ENCODE data around the gene CUEDC1.

Gene CUEDC1

DNA sequence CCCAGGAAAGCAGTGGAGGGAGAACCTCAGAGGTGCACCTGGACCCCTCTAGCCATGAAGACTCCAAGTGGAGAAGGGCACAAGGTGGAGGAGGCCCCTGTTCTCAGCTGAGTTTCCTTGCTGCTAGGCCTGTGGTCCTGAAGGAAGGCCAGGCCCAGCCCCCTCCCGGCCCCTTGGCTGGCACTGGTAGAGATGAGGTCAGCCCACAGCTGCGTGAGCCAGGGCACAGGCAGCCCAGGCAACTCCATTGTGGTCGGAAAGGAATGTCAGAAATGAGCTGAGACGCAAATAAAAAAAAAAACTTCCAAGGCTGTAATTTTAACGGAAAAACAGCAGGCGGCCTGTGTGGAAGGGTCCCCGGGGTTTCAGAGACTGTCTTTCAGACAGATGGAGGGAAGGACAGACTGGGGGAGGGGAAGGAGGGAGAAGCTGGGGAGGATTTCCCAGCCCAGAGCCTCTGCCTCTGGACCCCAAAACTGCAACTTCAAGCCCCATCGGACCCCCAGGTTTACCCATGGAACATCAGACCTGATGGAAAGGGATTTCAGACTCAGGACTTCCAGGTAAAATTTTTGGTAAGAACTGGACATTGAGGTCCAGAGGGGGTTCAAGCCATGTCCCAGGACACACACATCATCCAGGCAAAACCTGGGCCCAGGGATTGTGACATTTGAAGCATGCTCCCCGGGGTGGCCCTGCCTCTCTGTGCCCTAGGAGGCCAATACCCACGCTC lies 79.8 kb downstream of the CUEDC1 start:
- DNase-seq (no peak), ATAC-seq (no peak)
- Mint-ChIP-seq H3K4me3 (no peak overlapping the region), H3K27ac (no peak overlapping the region), H3K9me3 (no peaks in the 10 kb centered on the region), H3K4me1 (peaks cover 44% of the 10 kb centered on the region), H3K27me3 (peaks cover 60% of the 10 kb centered on the region)

DNA sequence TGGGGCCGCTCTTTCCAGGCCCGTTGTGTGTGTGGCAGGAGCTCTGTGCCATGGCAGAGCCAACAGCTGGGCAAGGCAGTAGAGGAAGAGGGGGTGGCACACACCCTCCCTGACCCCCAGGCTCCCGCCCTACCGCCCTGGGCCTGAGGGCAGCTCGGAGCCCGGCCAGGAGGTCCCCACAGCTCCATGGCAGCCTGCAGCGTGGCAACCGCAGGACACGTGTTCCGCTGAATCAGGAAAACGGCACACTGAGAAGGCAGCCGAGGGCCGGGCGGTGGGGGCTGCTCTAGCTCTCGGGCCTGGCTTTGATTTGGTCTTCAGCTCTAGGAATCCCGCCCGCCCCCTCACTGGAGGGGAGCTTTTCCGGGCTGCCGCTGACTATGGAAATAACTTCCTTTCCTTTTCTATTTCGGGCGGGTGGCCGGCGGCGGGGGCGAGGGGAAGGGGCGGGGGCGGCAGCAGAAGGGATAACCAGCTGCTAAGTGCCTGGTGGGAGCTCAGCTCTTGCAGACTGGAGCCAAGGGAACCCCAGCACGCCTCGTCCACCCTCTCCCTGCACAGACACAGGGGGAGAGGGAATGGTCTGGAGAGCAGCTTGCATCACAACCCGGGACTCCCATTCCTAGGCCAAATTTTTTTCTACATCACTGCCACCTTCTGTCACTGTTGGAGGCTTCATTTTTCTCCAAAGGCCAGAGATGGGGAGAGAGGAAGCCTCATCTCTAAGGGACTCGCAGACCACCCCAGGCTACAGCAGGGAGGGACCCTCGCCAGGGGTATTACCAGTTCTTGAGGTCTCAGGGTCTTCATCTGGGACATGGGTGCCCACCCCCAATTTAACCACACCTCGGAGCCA lies 80.5 kb downstream of the CUEDC1 start:
- peaks cover 68% of the 10 kb centered on the region for H3K27me3 Mint-ChIP-seq
- DNase-seq = peak in 1 of 2 donors; percentile 15
- H3K4me1 Mint-ChIP-seq = peaks cover 36% of the 10 kb centered on the region
- no peak overlapping the region for H3K27ac Mint-ChIP-seq
- H3K4me3 Mint-ChIP-seq = peak overlapping the region; percentile 5 to 64
- no peaks in the 10 kb centered on the region for H3K9me3 Mint-ChIP-seq
- ATAC-seq = peak; percentile 63

DNA sequence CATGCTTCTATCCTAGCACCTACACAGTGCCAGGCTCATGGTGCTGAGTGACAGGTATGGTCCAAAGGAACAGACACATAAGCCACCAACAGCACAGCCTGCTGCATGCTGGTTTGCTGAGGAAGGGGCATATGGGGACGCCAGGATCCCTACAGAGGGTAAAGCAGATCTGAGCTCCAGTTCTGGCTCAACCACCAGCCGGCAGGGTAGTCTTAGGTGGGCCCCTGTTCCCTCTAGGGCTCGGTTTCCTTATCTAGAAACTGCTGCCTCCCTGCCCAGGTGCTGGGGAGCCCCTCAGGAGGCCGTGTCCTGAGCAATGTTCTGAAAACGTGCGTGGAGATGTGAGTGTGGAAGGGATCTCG lies 81.2 kb downstream of the CUEDC1 start:
- H3K4me3 Mint-ChIP-seq = peak overlapping the region; percentile 5 to 64
- DNase-seq (no peak), ATAC-seq (peak; percentile 10)
- no peaks in the 10 kb centered on the region for H3K9me3 Mint-ChIP-seq
- no peak overlapping the region for H3K27ac Mint-ChIP-seq
- peaks cover 30% of the 10 kb centered on the region for H3K4me1 Mint-ChIP-seq
- peaks cover 71% of the 10 kb centered on the region for H3K27me3 Mint-ChIP-seq

DNA sequence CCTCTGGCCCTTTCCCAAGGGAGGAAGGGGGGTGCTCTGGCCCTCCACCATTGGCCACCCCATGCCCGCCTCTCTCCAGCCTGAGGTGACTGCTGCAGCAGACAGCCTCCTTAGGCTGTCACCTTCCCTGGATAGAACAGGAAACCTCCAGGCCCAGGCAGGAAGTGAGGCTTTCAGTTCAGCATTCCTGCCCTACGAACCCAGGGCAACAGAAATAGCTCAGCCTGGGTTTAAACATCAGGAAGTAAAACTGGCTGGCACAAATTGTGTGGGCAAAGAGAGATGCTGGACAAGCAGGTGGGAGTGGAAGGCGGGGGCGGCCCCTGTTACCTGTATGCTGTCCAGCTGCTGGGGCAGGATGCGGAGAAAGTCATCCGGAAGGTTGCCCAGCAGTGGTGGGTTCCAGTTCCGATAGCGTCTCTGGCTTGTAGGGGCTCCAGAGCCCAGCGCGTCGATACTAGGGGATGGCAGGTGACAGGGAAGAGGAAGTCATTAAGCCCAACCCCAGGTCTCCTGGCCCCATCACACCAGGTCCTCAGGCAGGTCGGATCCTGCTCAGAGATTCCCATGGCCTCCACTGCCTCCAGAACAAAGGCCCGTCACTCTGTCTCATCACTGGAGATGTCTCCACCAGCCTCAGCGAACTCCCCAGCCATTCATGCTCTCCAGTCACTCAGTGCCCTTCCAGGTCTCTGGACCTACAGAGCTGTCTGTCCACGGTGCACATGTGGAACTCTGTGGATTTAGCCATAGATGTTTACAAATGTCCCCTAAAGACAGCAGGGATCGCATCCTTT lies 81.8 kb downstream of the CUEDC1 start:
- DNase-seq (no peak), ATAC-seq (no peak)
- Mint-ChIP-seq H3K9me3 (no peaks in the 10 kb centered on the region), H3K4me1 (peaks cover 35% of the 10 kb centered on the region), H3K27me3 (peaks cover 69% of the 10 kb centered on the region), H3K27ac (no peak overlapping the region), H3K4me3 (no peak overlapping the region)

DNA sequence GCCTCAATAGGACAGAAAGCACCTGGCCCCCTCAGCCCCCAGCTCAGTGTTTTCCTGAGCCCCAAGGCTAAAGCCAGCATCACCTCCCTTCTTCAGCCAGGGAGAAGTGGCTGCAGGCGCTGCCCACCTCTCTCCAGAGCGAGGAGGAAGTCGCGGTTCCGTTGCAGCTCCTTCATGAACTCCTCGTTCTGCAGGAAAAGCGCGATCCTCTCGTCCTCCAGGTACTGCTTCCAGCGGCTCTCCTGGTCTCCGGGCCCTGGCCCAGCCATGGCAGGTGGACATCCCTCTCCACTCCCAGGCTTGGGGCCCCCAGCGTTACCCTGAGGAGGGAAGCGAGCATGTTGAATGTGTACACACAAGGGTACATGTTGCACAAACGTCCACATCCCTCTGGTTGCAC lies 82.7 kb downstream of the CUEDC1 start:
- H3K4me3 Mint-ChIP-seq = no peak overlapping the region
- DNase-seq (no peak), ATAC-seq (no peak)
- no peaks in the 10 kb centered on the region for H3K9me3 Mint-ChIP-seq
- no peak overlapping the region for H3K27ac Mint-ChIP-seq
- peaks cover 64% of the 10 kb centered on the region for H3K27me3 Mint-ChIP-seq
- peaks cover 45% of the 10 kb centered on the region for H3K4me1 Mint-ChIP-seq

DNA sequence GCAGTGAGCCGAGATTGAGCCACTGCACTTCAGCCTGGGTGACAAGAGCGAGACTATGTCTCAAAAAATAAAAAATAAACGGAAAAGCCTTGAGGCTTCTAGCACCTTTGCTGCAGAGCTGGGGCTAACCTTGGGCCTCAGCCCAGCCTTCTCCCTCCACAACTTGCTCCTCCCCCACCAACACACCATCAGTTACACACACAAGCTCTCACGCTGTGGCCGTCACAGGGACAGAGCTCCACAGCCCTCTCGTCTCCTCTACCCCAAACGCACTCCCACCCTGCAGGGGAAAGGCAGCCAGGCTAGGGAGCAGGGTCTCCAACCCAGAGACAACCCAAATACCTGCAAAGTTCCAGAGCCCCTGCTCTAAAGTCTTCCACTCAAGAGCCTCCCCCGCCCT lies 83.3 kb downstream of the CUEDC1 start:
- ATAC-seq = no peak
- no peaks in the 10 kb centered on the region for H3K9me3 Mint-ChIP-seq
- no peak overlapping the region for H3K27ac Mint-ChIP-seq
- DNase-seq = no peak
- peaks cover 64% of the 10 kb centered on the region for H3K27me3 Mint-ChIP-seq
- H3K4me1 Mint-ChIP-seq = peaks cover 47% of the 10 kb centered on the region
- H3K4me3 Mint-ChIP-seq = no peak overlapping the region

DNA sequence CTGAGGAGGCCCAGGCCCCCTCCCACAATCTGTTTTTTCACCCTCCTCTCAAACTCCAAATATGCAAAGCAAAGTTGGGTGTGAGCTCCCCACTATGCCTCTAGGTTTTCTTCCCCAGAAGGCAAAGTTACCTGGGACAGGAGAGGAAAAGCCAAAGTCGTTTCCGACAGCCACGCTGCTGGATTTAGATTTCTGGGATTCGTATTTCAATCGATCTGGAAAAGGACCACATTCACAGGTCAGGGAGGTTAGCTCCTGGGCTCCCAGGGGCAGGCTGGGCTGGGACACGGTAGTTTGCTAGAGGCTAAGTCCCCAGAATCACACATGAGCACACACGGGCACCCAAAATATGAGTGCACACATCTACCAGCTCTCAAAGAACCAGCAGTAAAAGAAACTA lies 84.1 kb downstream of the CUEDC1 start:
- ATAC-seq (no peak), DNase-seq (no peak)
- peaks cover 45% of the 10 kb centered on the region for H3K4me1 Mint-ChIP-seq
- H3K27ac Mint-ChIP-seq = no peak overlapping the region
- H3K4me3 Mint-ChIP-seq = no peak overlapping the region
- peaks cover 59% of the 10 kb centered on the region for H3K27me3 Mint-ChIP-seq
- no peaks in the 10 kb centered on the region for H3K9me3 Mint-ChIP-seq

DNA sequence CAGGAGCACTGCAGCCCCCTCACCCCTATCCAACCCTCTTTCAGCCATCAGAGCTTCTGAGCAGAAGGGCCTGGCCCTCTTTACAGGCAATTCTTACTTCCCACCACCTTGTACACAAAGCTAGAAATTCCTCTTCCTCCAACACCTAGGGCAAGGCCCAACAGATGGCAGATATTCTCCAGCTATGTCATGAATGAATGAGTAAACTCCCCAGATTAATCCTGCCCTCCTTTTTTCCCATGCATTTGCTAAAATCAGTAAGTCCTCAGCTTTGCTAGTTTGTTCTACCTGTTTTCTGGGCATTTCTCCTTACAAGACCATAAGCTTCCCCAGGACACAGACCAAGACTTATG lies 85.0 kb downstream of the CUEDC1 start:
- Mint-ChIP-seq H3K27ac (no peak overlapping the region), H3K4me3 (no peak overlapping the region), H3K4me1 (peaks cover 41% of the 10 kb centered on the region), H3K27me3 (peaks cover 50% of the 10 kb centered on the region), H3K9me3 (no peaks in the 10 kb centered on the region)
- no peak for ATAC-seq
- no peak for DNase-seq

DNA sequence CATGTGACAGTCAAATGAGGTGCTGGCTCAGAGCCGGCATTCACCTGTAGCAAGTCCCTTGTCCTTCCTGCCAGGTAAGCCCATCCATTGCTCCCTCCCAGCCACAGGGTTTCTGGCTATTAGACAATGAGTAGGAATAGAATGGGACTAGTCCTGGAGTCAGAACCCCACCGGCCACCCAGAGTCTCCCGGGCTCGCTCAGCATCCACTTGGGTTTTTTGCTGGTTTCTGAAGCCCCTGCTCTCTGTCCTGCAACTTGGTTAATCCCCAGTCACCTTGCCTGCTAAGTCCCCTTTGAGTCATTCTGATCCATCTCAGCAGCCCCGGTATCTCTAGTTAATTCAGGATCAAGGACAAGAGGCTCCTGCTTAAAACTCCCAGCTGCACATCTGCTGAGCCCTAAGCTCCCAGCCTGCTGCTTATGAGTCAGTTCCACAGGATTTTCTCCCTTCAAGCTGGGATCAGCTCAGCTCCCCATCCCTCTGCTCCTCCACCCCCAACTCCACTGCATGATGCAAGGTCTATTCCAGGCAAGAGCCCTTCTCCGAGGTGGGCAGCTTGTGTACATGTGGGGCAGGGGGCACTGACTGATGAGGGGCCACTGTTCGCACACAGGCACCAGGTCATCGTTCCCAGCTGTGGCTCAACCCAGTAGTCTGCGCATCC lies 85.5 kb downstream of the CUEDC1 start:
- peaks cover 46% of the 10 kb centered on the region for H3K27me3 Mint-ChIP-seq
- no peak overlapping the region for H3K4me3 Mint-ChIP-seq
- H3K4me1 Mint-ChIP-seq = peaks cover 36% of the 10 kb centered on the region
- H3K9me3 Mint-ChIP-seq = no peaks in the 10 kb centered on the region
- no peak overlapping the region for H3K27ac Mint-ChIP-seq
- no peak for DNase-seq
- no peak for ATAC-seq

DNA sequence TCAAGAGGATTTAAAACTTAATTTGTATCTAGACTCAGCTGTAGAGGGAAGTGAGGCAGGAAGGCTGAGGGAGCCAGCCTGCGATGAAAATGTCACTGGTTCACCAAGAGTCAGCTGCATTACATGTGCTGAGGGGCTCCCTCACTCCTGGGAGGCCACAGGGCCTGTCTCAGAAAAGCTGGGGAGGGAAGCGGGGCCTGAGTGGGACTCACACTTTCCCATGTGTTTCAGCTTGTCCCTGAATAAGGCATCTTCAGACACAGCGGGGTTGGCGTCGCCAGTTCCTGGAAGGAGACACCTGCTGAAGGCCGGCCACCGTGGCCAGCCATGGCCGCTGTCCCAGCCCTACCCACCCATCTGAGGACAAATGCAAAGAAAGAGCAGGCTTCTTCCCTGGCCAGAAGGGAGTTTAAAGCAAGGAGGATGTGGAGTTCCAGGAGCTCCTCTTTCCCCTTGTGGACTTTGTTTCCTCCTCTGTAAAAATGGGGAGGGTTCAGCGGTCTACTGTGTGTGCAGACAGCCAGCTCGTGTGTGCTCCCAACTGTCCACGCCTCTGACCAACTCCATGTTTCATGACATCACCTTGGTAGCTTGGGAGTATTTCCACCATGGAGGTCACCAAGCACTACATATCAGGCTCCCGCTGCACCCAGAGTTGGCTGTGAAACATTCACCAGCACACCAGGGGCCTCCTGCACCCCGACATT lies 86.1 kb downstream of the CUEDC1 start:
- no peak overlapping the region for H3K27ac Mint-ChIP-seq
- peaks cover 29% of the 10 kb centered on the region for H3K4me1 Mint-ChIP-seq
- H3K9me3 Mint-ChIP-seq = no peaks in the 10 kb centered on the region
- DNase-seq = no peak
- no peak overlapping the region for H3K4me3 Mint-ChIP-seq
- no peak for ATAC-seq
- peaks cover 46% of the 10 kb centered on the region for H3K27me3 Mint-ChIP-seq

DNA sequence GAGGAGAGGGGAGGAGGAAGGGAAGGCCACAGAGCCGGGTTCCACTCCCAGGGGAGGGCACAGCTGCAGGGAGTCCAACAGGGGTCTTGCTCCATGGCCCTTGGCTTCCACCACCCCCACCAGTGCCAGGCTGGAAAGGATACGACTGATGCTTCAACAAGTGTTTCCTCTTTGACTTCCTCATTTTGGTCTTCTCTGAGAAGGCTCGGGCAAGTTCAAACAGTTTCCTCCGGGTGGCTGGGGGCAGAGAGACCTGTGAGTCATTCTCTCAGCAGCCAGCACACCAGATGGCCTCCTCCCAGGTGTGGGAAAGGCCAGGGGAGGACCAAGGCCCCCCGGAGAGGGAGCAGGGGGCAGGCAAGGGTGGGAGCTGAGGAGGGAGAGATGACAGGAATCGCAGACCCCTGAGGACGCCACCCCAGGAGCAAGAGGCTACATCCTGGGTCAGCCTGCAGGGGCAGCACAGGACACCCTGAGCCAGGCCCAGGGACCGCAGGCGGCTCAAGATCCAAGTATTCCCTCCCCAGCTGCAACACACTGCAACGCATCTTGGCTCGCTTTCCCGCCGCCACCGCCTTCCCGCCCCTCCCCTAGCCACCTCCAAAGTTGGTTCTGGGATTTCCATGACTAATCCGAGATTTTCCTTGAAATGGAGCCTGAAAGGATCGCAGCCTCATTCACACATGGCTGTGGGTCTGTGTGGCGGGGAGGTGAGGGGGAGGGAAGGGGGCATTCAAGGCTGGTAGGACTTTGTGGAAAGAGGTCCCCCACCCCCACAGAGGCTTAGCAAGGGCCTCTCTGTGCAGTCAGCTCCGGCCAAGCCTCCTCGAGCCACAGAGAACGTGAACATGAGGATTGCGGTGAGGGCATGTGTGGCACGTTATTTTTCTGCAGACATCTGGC lies 87.0 kb downstream of the CUEDC1 start:
- peak overlapping the region; percentile 31 to 54 for H3K4me3 Mint-ChIP-seq
- DNase-seq = peak; percentile 34 to 48
- no peaks in the 10 kb centered on the region for H3K9me3 Mint-ChIP-seq
- H3K27ac Mint-ChIP-seq = peak overlapping the region; percentile 91 to 95
- H3K27me3 Mint-ChIP-seq = peaks cover 41% of the 10 kb centered on the region
- ATAC-seq = peak; percentile 80
- H3K4me1 Mint-ChIP-seq = peaks cover 21% of the 10 kb centered on the region

DNA sequence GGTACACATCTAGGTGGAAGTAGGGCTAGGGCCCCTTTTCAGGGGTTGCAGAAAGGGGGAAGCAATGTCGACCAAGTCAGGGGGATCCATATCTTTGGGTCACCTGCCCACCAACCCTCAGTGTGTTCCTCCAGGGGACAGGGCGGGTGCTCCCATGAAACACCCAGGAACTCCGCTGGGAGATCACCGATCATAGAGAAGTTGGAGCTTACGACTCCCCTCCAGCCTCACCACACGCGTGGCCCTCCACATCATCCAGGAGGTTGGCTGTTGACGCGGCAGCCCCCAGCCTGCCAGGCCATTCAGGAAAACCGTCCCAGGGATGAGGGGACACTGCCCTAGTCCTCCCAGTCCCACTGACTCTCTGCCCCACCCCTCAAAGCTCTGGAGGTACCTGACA lies 88.1 kb downstream of the CUEDC1 start:
- Mint-ChIP-seq H3K9me3 (no peaks in the 10 kb centered on the region), H3K27me3 (peaks cover 41% of the 10 kb centered on the region), H3K4me1 (peaks cover 17% of the 10 kb centered on the region), H3K27ac (peak overlapping the region in 1 of 2 donors; percentile 95), H3K4me3 (no peak overlapping the region)
- no peak for ATAC-seq
- DNase-seq = no peak

DNA sequence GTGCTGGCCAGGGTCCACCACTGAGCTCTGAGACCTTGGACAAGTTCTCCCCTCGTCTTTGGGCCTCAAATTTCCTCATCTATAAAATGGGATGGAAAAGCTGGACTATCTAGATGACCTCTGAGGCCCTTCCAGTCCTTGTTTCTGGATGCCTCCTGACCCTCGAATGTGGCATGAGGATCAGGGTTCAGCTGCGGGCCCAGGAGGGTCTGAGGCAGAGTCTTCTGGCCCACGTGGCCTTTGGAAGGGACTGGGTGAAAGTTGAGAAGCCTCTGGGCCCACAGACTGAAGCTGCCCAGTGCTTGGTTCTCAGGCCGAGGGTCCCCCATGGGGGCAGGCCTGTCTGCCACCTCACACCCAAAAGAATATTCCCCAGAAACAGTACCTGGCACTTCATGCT lies 88.5 kb downstream of the CUEDC1 start:
- Mint-ChIP-seq H3K27me3 (peaks cover 39% of the 10 kb centered on the region), H3K9me3 (no peaks in the 10 kb centered on the region), H3K4me3 (no peak overlapping the region), H3K4me1 (peaks cover 17% of the 10 kb centered on the region), H3K27ac (no peak overlapping the region)
- ATAC-seq = no peak
- no peak for DNase-seq

DNA sequence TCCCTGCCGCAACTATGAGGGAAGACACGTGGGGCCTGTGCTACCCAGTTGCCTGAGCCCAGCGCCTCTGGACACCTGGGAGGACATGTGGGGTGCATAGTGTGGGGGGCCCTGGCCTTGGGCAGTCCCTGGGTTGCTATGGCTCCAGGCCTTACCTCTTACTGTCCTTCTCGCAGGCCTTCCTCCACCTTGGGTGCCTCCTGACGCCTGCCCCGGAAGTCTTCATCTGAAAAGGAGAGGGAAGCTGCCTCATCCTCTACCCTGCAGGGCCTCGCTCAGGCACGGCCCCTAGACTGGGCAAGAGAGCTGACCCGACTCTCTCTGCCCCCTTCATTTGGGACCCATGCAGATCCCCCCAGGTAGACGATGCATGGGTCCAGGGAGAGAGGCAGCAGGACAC lies 88.9 kb downstream of the CUEDC1 start:
- Mint-ChIP-seq H3K27me3 (peaks cover 38% of the 10 kb centered on the region), H3K4me1 (peaks cover 19% of the 10 kb centered on the region), H3K4me3 (no peak overlapping the region), H3K9me3 (no peaks in the 10 kb centered on the region), H3K27ac (no peak overlapping the region)
- DNase-seq (no peak), ATAC-seq (no peak)
